IPS-NIHi11 (cell line): ENCODE results near the gene ATXN7L2.
"Not testable (repeated sequence)": the region's sequence is repeated elsewhere in the genome, so short reads cannot be mapped to it uniquely, and the experiment has no call there.

Experiments
- DNase-seq: peaks from one replicate; pipeline ENCODE4 v3.0.0; 2012; ENCODE audit warnings: mixed read lengths, low spot score

The ATXN7L2 gene, protein sequence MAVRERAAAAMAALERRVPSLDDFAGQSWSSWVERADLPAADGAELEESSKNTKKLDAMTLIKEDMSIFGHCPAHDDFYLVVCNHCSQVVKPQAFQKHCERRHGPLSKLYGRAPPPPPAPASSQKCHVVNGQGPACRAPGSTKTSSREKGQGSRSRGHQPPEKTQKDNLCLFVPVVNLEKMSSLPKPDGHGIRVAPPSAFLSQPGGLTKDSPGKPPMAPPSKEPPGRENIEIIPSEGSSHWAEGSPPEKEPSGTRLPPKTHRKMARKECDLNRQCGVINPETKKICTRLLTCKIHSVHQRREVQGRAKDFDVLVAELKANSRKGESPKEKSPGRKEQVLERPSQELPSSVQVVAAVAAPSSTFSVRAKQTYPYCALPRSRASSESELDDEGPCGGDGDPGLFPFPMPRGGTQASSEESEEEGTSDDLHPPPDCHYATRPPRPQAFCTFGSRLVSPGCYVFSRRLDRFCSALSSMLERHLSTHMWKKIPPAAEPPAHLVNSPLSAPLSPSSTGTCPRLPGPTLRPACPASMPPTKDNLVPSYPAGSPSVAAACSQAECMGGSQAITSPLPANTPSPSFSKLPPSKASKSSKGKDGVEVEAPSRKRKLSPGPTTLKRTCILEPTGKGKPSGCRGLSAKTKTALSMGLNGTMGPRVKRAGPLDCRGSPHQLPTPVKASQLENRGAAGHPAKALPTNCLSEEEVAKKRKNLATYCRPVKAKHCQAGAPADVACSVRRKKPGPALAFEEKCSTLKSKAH

DNA sequence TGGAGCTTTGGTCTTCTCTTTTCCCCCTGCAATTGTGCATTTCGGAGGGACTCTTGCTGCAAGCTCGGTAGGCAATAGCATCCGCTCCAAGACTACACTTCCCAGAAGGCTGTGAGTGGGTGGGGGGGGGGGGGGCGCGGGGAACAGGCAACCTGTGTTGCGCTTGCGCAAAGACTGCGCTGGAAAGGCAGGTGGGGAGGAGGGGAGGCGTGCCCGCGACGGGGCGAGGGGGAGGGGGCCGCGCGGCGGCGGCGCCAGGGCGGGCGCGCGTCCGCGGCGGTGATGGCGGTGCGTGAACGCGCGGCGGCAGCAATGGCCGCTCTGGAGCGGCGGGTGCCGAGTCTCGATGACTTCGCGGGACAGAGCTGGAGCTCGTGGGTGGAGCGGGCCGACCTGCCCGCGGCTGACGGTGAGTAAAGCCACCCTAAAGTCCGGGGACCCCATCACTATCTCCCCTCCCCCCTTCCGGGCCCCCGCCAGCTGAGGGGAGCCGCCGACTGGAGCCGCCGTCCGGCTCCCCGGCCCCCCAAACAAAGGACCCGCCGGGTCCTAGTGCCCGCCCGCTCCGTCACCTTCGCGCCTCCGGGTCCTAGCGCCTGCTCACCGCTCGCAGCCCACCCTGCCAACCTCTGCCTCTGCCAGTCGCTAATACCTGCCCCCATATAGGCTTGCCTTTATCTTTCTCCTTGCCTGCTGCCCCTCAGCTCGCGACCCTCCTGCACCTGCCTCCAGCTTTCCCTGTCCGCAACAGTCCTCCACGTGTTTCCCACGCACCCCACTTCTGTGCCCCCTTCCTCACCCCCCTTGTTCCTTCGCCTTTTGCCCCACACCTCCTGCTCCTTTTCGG is at the start of gene ATXN7L2:
Gene ATXN7L2, plus strand, starts transcription at position 234 of the 847 bp plus-strand sequence. Its CDS starts 49 bp downstream, at position 283.
- DNase-seq = peak; percentile 99

DNA sequence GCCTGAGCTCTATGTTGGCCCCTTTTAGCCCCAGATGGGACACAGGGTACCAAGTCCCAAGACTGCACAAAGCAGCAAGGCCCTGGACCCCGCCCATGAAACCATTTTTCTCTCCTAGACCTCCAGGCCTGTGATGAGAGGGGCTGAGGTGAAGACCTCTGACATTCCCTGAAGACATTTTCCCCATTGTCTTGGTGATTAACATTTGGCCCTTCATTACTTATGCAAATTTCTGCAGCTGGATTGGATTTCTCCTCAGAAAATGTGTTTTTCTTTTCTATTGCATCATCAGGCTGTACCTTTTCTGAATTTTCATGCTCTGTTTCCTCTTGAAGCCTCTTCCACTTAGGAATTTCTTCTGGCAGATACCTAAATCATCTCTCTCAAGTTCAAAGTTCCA is 49.2 kb upstream of the ATXN7L2 start:
- DNase-seq = no peak

DNA sequence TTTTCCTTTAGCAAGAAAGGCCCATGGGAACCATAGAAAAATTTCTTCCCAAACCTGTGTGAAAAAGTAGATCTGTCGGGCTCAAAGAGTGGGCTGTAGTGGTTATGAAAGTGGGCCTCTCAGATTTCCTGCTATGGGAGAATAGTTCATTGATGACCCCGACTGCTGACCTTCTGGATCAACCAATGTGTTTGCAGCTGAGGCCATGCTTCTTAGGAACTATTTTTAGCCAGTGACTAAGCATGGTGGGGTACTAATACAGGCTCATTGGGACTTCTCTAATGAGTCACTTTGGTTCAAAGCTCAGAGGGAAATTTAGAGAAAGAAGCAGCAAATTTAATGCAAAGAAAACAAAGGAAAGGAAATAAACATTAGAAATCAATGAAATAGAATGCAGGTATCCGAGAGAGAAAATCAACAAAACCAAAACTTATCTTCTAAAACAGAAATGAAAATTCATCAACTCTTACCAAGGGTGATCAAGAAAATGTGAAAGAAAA is 44.9 kb upstream of the ATXN7L2 start:
- no peak for DNase-seq

DNA sequence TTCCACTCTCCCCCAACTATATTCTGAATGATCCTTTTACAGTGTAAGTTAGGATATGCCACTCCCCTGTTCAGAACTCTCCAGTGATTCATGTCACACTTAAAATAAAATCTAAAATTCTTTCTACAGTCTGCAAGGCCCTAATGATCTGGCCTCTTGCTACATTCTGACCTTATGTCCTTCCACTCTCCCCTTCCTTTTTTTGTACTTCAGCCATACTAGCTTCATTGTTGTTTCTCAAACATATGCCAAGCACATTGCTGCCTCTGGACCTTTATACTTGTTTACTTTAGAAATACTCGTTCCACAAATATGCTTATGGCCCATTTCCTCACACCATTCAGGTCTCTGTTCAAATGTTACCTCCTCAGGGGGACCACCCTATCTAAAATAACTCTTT is 42.6 kb upstream of the ATXN7L2 start:
- no peak for DNase-seq

DNA sequence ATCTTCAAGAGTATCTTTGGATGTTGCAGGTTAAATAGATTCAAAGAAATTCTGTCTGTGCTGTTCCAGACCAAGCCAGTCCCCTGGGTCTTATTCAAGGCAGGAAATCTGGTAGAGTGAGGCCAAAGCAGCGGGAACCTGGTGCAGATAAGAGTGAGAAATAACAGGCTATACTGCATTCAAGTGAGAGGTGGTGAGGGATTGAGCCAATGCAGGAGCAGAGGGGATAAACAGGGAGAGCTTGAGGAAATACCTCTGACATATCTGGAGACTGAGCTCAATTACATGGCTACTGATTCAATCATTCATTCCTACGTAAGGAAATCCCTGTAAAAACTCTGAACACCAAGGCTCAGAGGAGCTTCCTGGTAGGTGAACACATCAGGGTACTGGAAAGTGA is 40.2 kb upstream of the ATXN7L2 start:
- no peak for DNase-seq

DNA sequence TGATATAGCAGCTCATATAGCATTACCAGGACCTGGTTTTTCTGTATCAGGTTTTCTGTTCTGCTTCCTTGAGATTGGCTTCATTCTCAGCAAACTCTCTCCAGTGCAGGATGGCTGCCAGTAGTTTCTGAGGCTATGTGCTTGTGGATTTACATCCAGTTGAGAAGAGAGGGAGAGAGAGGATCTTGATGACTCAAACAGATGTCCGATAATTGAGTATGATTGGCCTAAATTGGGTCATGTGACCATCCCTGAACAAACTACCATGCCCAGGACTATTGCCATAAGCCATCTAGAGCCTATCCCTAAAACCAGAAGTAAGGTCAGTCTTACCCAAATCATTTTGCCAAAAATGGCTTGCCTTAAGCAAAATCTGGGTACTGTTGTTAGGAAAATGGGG is 39.4 kb upstream of the ATXN7L2 start:
- DNase-seq = no peak

DNA sequence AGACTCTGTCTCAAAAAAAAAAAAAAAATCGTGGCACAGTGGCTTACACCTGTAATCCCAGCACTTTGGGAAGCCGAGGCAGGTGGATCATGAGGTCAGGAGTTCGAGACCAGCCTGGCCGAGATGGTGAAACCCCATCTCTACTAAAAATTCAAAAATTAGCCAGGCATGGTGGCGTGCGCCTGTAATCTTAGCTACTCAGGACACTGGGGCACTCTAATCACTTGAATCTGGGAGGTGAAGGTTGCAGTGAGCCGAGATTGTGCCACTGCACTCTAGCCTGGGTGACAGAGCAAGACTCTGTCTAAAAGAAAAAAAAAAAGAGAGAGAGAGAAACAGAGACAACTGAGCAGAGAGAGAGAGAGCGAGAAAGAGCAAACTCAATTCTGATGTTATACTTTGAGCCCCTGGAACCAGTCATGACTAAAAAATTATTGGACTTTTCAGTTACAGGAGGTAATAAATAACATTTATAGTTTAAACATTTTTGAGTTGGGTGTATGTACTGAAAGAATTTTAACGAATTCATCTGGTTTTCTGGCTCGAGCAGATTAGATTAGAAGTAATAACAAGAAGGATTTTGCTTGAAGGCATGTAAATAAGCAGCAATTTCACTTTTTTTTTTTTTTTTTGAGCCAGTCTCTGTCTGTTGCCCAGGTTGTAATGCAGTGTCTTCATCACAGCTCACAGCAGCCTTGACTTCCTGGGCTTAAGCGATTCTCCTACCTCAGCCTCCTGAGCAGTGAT is 37.6 kb upstream of the ATXN7L2 start:
- not testable (repeated sequence) for DNase-seq

DNA sequence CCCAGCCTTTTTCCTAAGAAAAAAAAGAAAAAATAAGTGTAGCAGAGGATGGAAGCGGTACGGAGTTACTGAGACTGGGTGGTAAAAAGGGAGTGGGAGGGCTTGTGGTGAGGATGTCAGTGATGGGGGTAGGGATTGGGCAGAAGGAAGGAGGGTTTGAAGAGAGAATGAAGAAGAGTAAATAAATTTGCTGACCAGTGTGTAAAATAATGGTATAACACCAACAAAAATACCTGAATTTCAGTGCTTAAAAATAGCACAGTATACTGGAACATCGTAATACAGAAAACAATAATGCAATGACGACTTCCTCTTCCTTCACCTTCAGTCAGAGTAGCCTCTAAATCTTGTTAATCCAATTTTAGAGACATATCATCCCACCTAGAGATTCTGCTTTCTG is 36.2 kb upstream of the ATXN7L2 start:
- no peak for DNase-seq

DNA sequence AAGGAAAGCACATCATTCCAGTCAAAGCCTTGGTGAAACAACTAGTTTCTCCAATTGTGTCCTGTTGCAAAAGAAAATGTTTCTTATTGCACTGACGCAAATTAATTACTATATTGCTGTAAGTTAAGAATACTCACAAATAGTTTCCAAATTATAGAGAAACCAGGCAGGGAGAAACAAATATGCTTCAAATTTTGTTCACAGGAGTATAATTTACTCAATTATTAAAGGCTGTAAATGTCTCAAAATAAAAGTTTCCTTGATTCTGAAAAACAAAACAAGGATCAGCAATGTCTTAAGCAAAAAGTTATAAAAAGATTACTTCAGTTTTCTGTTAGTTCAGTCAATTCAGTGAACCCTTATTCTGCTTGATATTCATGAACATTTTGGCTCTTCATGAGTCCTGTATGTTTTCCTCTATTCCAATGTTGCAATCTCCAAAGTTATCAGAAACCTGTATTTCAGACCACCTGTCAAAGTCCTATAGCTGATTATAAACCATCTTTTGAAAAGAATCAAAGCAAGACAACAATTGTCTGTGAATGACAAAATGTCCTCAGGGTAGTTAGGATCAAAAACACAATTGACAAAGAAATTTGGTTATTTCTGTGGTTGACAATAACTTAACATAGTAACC is 29.1 kb upstream of the ATXN7L2 start:
- DNase-seq = no peak

DNA sequence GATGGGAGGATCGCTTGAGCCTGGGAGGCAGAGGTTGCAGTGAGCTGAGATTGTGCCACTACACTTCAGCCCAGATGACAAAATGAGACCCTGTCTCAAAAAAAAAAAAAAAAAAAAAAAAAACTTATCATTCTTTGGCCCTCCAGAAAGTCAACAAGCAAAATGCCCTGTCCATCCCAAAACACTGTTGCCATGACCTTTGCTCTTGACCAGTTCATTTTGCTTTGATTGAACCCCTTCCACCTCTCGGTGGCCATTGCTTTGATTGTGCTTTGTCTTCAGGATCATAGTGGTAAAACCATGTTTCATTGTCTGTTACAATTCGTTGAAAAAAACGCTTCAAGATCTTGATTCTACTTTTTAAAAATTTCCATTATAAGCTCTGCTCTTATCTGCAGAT is 25.9 kb upstream of the ATXN7L2 start:
- DNase-seq = no peak

DNA sequence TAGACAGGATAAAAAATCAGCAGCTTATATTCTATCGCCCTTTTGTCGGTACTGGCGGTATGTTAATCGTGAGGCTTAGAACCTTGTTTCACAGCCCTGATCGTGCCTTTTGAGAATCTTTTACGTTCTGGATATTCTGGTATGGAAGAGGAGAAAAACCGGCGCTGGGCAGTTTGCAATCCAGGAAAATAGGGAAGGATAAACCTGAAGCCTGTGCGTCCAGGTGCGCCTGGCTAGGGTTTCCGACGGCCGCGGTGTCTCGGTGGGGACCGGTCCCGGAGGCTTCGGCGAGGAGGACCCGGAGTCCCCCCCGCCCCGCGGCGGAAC is 17.6 kb upstream of the ATXN7L2 start:
- no peak for DNase-seq

DNA sequence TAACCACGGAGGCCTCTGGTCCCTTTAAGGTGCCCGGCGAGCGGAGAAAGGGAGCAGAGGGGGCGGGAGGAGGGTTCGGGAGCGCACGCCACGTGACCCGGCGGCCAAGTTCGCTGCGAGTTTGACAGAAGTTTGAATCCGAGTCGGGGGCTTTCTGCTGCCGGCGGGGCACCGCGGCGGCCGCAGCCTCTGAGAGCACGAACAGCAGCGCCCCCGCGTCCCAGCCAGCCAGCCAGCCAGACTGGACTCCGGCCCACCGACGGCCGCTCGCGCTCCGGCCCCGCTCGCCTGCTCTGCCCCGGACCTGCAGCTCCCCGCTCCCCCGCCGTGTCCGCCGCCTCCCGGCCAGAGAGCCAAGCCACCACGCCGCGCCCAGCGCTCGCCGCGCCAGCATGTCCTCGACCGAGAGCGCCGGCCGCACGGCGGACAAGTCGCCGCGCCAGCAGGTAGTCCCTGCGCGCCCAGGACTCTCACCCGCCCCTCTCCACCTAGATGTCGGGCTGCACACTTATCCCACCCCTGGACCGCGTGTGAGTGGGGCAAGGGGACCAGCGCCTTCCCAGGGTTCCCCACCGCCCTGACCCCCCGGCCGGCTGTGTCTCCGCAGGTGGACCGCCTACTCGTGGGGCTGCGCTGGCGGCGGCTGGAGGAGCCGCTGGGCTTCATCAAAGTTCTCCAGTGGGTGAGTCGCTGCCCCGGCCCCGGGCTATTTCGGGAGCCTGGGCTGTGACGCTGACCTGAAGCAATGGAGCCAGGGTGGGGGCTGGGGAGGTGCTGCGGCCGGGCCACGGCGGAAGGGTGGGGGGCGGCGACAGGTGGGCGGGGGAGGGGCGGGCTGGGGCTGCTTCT is 17.0 kb upstream of the ATXN7L2 start, which contains the start of gene SYPL2:
Gene SYPL2, plus strand, starts transcription at position 95 of the 849 bp plus-strand sequence. Its CDS starts 298 bp downstream, at position 393.
- DNase-seq = peak; percentile 78

DNA sequence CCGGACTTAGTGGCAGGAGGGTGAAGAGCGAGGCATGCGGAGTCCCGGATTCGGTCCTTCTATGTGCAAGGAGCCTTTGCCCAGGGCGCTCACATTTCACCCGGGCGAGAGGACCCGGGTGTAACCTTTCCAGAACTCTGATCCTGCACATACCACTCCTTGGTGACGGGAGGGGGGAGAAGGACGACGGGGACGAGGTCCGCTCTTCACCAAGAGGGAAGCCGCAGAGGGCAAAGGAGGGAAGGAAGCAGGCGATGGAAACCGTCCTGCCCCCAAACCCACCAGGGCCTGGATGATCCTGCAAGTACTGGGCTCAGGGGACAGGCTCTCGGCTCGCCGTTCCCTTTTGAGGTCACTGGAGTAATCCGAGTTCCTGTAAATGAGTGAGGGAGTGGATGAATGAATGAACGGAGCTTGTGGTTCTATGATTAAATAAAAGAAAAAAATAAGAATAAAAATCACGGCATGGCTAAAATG is 16.4 kb upstream of the ATXN7L2 start:
- DNase-seq = peak; percentile 43

DNA sequence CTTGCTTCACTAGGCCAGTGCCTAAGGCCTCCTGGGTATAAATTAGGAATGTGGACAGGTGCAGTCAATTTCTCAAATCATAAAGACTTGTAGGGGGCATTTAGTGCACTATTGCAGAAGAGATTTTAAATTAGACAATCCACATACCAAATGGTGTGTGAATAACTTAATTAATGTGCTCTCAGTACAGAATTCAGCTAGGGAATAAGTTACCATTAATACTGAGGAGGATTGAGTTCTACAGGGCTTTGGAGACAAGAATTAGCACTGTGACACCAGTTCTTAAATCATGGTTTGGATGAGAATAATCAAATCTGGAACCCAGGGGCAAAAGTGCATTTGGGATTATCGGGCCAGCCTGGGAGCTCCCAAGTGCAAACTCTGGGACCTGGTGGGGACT is 15.6 kb upstream of the ATXN7L2 start:
- DNase-seq = no peak

DNA sequence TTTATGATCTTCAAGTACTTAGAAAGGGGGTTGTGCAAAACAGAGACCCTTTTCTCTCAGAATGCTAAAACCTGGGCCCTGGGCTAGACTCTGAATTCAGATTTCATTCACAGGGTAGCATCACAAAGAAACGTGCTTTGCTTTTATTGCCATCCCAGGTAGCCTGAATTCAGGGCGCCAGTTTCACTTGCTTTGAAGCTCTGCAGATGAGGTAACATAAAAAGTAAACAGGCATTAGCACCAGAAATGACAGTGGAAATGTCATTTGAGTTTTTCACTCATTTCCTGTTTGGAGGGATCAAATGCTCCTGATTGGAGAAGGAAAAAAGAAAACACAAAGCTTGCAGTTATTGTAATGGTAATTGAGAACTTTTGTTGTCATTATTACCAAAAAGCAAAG is 14.8 kb upstream of the ATXN7L2 start:
- no peak for DNase-seq

DNA sequence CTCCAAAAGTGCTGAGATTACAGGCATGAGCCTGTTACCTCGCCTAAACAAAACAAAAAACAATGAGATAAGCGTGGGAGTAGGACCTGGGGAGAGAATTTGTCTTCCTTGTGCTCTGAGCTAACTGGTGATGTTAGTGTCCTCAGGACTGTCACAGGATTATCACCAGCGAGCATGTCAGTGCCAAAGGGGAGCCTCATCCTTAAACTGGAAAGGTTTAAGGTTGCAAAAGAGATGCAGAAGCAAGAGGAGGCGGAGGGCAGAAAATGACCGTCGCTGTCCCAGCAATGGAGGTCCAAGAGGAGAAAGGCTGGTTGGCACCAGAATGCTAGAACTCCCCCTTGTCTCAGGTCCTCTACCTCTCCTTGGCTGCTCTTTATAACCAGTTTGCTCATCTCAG is 13.5 kb upstream of the ATXN7L2 start:
- DNase-seq = no peak

DNA sequence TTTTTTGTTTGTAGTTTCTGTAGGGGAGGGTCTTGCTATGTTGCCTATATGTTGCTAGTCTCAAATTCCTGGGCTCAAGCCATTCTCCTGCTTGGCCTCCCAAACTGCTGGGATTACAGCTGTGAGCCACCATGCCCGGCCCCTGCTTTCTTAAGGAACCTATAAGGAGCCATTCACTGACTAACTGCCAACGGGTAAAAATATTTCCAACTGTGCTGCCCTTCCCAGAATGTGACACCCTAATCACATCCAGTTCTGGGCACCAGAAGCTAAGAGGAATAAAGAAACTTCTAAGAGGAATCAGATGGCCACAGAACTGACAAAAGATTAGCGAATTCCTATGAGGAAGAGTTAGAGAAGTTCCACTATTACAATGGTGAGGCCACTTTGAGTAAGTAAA is 10.9 kb upstream of the ATXN7L2 start:
- no peak for DNase-seq

DNA sequence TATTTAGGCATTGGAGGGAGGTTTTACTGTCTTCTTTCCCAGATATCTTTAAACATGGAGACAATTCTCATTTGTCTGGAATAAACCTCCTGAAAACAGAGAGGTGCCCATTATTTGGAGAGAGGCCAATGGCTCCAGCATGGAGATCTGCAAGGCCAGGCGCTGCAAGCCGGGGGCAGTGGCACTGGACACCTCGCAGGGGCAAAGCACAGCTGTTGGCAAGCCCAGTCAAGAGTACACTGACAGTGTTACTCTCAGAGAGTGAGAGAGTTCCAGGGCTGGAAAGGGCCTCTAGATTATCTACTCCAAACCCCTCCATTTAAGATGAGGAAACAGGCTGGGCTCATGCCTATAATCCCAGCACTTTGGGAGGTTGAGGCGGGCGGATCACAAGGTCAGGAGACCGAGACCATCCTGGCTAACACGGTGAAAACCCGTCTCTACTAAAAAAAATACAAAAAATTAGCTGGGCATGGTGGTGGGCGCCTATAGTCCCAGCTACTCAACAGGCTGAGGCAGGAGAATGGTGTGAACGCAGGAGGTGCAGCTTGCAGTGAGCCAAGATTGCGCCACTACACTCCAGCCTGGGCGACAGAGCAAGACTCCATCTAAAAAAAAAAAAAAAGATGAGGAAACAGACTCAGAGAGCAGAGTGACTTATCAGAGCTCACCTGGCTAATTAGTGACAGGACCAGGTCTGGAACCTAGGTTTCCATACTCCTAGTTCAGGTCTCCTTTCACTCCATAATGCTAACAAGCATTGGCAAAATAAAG is 10.2 kb upstream of the ATXN7L2 start:
- not testable (repeated sequence) for DNase-seq

DNA sequence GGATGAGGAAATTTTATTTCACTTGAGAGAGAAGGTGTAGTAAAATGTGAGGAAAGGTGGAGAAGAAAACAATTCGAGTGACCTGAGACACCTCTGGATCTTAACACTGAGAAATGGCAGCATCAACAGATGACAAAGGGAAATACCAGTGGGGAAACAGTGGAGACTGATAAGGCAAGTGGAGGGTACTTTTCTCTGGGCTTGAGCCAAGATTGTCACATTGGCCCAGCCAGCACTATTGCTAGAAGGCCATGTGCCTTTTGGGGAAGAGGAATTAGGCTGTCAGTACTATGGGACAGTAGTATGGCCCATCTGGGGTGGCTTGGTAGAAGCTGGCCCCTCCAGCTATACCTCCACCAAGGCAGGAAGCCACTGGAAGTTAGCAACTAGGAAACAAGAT is 9.0 kb upstream of the ATXN7L2 start:
- DNase-seq = no peak
